HL-60 (cell line): ENCODE measurements around the gene LDAH.

Experiments
- DNase-seq, 2 experiments: peaks; one replicate each; pipeline ENCODE4 v3.0.0-alpha.2; 2010 to 2020; ENCODE audit warnings: low read depth in 1 of 2, low spot score in 1 of 2
- H3K27ac ChIP-seq: fragments of 250-450 bp; sonication (Bioruptor Pico); replicated peaks from 2 replicates; pipeline ENCODE4 v1.5.1; 2020; ENCODE audit warnings: mild to moderate bottlenecking, moderate library complexity
- H3K27me3 ChIP-seq: fragments of 250-450 bp; sonication (Bioruptor Pico); 2 replicates; pipeline ENCODE4 v1.5.1; 2021; ENCODE audit warnings: mild to moderate bottlenecking, moderate library complexity; ENCODE audit not compliant: insufficient read depth, poor library complexity, severe bottlenecking
- H3K4me3 ChIP-seq: replicated peaks from 2 replicates; pipeline ENCODE4 v1.5.1; 2011; ENCODE audit warnings: mild to moderate bottlenecking, control low read depth, low read length; ENCODE audit not compliant: insufficient read depth
- GABPA ChIP-seq: IDR thresholded peaks from 2 replicates; pipeline ENCODE4 v1.6.1; 2012; ENCODE audit warnings: low read depth
- POLR2AphosphoS5 ChIP-seq: IDR thresholded peaks from 2 replicates; pipeline ENCODE4 v1.6.1; 2012; ENCODE audit warnings: low read depth
- SPI1 ChIP-seq: IDR thresholded peaks from 2 replicates; pipeline ENCODE4 v1.6.1; 2012; ENCODE audit warnings: low read depth, mild to moderate bottlenecking, borderline replicate concordance
- TF ChIP-seq, protein P1 (sequence below): IDR thresholded peaks from one replicate; pipeline ENCODE4 v1.5.1; 2011; ENCODE audit warnings: low read length, control low read depth, inconsistent platforms; ENCODE audit not compliant: insufficient read depth
- TF ChIP-seq, protein P2 (sequence below): IDR thresholded peaks from 2 replicates; pipeline ENCODE4 v1.6.1; 2012; ENCODE audit warnings: low read depth; ENCODE audit not compliant: insufficient replicate concordance

LDAH gene

DNA sequence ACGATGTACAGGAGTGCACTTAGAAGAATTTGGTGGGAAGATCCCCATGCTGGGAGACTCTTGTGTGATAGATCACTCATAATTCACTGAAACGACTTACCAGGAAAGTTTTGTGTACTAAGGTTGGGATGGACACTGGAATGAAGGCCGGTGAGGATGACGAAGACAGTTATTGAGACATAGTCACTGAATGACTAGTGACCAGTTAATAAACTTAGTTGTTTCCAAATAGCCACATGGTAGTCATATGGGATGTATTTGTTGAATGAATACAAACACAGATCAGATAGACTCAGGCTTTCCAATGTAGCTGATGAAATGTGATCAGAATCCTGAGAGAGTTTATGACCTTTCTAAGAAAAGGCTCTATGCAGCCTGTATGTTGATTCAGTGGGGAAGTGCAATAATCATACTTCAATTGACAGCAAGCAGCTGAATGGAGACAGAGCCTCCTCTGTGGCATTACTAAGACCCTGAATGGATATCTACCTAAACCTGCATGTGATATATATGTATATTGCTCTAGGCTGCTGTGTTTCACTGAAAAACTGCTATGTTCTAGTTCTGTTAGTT, 135.6 kb downstream of the LDAH start:
- TF ChIP-seq GABPA (no peak), SPI1 (no peak), POLR2AphosphoS5 (no peak)
- TF ChIP-seq, protein P1, sequence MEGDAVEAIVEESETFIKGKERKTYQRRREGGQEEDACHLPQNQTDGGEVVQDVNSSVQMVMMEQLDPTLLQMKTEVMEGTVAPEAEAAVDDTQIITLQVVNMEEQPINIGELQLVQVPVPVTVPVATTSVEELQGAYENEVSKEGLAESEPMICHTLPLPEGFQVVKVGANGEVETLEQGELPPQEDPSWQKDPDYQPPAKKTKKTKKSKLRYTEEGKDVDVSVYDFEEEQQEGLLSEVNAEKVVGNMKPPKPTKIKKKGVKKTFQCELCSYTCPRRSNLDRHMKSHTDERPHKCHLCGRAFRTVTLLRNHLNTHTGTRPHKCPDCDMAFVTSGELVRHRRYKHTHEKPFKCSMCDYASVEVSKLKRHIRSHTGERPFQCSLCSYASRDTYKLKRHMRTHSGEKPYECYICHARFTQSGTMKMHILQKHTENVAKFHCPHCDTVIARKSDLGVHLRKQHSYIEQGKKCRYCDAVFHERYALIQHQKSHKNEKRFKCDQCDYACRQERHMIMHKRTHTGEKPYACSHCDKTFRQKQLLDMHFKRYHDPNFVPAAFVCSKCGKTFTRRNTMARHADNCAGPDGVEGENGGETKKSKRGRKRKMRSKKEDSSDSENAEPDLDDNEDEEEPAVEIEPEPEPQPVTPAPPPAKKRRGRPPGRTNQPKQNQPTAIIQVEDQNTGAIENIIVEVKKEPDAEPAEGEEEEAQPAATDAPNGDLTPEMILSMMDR = no peak
- TF ChIP-seq, protein P2, sequence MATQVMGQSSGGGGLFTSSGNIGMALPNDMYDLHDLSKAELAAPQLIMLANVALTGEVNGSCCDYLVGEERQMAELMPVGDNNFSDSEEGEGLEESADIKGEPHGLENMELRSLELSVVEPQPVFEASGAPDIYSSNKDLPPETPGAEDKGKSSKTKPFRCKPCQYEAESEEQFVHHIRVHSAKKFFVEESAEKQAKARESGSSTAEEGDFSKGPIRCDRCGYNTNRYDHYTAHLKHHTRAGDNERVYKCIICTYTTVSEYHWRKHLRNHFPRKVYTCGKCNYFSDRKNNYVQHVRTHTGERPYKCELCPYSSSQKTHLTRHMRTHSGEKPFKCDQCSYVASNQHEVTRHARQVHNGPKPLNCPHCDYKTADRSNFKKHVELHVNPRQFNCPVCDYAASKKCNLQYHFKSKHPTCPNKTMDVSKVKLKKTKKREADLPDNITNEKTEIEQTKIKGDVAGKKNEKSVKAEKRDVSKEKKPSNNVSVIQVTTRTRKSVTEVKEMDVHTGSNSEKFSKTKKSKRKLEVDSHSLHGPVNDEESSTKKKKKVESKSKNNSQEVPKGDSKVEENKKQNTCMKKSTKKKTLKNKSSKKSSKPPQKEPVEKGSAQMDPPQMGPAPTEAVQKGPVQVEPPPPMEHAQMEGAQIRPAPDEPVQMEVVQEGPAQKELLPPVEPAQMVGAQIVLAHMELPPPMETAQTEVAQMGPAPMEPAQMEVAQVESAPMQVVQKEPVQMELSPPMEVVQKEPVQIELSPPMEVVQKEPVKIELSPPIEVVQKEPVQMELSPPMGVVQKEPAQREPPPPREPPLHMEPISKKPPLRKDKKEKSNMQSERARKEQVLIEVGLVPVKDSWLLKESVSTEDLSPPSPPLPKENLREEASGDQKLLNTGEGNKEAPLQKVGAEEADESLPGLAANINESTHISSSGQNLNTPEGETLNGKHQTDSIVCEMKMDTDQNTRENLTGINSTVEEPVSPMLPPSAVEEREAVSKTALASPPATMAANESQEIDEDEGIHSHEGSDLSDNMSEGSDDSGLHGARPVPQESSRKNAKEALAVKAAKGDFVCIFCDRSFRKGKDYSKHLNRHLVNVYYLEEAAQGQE = no peak

DNA sequence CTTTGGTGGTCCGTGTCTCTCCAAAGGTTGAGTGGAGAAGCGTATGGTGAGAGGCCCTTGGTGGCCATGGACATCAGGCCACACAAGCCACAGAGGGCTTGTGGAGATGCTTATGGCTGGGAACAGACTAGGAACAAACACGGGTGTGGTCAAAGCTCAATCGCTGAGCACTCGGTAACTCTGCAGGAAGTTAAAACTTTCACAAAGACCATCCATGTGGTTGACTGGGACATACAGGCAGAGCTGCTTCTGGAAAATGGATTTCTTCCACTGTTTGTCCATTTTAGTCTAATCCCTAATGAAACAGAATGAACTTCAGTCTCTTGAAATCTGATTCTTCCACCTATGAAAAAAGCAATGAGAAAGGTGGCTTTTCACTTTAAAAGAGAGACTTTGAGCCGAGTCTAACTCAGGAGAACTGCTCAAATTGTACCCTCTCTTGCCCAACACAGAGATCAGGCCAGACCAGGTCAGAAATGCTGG, 138.3 kb downstream of the LDAH start:
- no peak for DNase-seq
- TF ChIP-seq POLR2AphosphoS5 = no peak
- TF ChIP-seq, protein P2 = no peak
- TF ChIP-seq, protein P1 = no peak
- no peak for TF ChIP-seq GABPA
- no peak for TF ChIP-seq SPI1
- Histone ChIP-seq H3K4me3 (no peak overlapping the region), H3K27me3 (no peaks in the 10 kb centered on the region), H3K27ac (no peak overlapping the region)

More for the DNA sequence above, 135.6 kb downstream of the LDAH start:
- H3K4me3 ChIP-seq = no peak overlapping the region
- H3K27me3 ChIP-seq = no peaks in the 10 kb centered on the region
- H3K27ac ChIP-seq = no peak overlapping the region
- DNase-seq = no peak

DNA sequence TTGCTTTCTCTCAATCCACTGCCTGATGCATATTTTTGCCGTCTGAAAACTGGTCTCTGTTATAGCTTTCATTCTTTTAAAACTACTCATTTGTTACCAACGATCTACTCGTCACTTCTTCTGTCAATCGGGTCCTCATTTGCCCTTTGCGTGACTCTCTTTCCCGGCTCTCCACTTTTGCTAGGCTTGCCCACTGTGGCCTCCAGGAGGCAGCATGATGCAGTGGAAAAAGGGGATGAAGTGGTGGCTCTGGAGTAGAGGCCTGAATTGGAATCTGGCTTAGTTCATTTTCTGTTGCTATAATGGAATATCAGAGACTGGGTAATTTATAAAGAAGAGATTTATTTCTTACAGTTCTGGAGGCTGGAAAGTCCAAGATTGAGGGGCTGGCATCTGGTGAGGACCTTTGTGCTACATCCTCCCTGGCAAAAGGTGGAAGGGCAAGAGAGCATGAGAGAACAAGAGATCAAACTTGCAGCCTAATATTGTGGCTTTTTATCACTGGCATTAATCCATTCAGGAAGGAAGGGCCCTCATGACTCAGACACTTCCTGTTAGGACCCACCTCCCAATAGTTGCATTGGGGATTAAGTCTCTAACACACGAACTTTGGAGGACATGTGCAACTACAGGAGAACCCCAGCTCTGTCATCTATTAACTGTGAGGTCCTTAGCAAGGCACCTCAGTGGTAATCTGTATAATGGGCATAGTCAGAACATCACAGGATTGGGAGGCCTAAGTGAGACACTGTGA, 140.6 kb downstream of the LDAH start:
- no peak overlapping the region for H3K4me3 ChIP-seq
- H3K27me3 ChIP-seq = no peaks in the 10 kb centered on the region
- no peak overlapping the region for H3K27ac ChIP-seq
- DNase-seq = no peak
- no peak for TF ChIP-seq SPI1
- no peak for TF ChIP-seq GABPA
- TF ChIP-seq, protein P2 = no peak
- no peak for TF ChIP-seq POLR2AphosphoS5
- TF ChIP-seq, protein P1 = no peak
